ENCODE results near the gene P2RX3. TPM values are rescaled to one million over a fixed set of nuclear protein-coding genes. Genes with fewer than 3 reads are reported as not detected.

Gene P2RX3
- polyA plus RNA-seq, 1 experiment, result not detected

DNA sequence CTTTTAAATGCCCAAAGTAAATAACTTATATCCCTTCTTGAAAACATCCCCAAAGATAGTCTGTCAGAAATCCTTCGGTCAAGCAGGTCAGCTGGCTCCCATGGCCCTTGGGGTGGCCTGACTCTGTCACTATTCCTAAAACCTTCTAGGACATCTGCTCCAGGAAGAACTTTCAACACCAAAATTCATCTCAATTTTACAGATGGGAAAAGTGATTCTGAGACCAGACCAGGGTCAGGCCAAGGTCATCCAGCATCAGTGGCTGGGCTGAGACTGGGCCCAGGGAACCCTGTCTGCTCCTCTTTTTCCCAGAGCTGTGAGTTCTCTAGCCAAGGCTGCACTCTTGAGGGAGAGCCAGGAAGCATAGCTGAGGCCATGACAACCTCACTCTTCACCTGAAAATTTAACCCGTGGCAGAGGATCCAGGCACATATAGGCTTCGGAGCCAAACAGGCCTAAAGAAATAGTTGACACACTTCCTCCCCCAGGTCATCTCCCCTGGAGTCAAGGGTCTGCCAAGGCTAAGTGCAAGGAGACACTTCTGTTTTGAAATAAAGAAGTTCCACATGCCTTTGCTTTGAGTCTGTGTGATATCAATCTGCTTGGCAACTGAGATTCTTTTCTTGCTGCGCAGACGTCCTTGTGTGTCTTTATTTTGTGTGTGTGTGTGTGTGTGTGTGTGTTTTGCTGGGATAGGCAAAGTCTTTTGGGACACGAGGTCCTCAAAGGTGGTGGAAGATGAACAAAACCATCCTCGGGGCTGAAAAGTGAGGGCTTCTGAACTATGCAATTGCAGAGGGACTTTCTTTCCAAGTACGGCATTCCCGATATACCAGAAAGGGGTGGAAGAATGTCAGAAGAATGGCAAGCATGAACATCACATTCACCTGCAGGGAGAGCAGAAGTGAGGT, 69.1 kb downstream of the P2RX3 start:
- ChIA-PET CTCF (no interaction called here), POLR2A (no interaction called here)
- Histone ChIP-seq H3K27ac (ENCODE audit: low read depth, low read length) (no peak overlapping the region), H3K9me3 (ENCODE audit: control insufficient read depth, insufficient read depth, low read length) (no peaks in the 10 kb centered on the region), H3K27me3 (ENCODE audit: control insufficient read depth, insufficient read depth, low read length) (peaks cover 1% of the 10 kb centered on the region), H3K4me3 (ENCODE audit: low read depth, low read length) (no peak overlapping the region)
- DNase-seq (ENCODE audit: low read depth, low spot score), result no peak
- TF ChIP-seq, protein P1, sequence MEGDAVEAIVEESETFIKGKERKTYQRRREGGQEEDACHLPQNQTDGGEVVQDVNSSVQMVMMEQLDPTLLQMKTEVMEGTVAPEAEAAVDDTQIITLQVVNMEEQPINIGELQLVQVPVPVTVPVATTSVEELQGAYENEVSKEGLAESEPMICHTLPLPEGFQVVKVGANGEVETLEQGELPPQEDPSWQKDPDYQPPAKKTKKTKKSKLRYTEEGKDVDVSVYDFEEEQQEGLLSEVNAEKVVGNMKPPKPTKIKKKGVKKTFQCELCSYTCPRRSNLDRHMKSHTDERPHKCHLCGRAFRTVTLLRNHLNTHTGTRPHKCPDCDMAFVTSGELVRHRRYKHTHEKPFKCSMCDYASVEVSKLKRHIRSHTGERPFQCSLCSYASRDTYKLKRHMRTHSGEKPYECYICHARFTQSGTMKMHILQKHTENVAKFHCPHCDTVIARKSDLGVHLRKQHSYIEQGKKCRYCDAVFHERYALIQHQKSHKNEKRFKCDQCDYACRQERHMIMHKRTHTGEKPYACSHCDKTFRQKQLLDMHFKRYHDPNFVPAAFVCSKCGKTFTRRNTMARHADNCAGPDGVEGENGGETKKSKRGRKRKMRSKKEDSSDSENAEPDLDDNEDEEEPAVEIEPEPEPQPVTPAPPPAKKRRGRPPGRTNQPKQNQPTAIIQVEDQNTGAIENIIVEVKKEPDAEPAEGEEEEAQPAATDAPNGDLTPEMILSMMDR (IDR thresholded peaks at IDR 0.05; ENCODE audit: low read depth, low read length), result no peak

DNA sequence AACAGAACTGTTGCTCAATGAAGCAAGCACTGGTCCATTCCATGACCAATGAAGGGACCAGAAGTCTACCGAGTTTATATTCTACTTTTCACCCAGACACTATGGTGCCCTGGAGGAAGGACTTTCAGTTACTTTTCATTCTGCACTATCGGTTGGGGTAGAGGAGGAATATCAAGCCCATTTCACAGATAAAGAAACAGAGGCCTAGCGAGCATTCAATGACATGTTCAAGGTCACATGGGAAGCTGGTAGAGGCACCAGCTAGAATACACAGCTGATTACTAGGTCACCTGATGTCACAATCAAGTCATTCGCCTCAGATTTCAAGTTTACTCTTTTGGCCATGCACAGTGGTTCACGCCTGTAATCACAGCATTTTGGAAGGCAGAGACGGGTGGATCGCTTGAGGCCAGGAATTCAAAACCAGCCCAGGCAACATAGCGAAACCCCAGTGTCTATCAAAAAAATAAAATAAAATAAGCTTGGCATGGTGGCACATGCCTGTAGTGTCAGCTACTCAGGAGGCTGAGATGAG, 69.9 kb downstream of the P2RX3 start:
- Histone ChIP-seq H3K4me3 (ENCODE audit: low read depth, low read length) (no peak overlapping the region), H3K27ac (ENCODE audit: low read depth, low read length) (no peak overlapping the region), H3K9me3 (ENCODE audit: control insufficient read depth, insufficient read depth, low read length) (no peaks in the 10 kb centered on the region), H3K27me3 (ENCODE audit: control insufficient read depth, insufficient read depth, low read length) (no peaks in the 10 kb centered on the region)
- POLR2A ChIA-PET, result no interaction called here
- CTCF ChIA-PET, result interaction anchor here (0.6 kb wide), 1 partner anchor 52 kb away, joined by 3 read pairs; no protein-coding TSS in a partner anchor
- DNase-seq (ENCODE audit: low read depth, low spot score), result no peak
- TF ChIP-seq, protein P1 (IDR thresholded peaks at IDR 0.05; ENCODE audit: low read depth, low read length), result no peak

DNA sequence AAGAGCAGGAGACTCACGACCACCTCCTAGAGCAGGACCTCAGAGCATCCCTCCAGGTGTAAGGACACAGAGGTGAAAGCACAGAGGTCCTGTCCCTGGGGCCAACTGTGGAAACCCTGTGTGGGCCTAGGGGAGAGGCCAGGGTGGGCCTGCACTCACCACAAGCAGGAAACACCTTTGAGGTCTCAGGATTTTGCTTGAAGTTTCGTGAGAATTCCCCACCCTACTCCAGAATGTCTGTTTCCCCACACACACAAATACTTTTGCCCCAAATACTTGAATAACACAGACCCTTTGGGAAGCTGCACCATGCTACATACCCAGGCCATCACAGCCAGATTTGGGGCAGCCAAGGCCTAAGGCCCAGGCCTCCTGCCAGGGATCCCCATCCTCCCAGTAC, 70.6 kb downstream of the P2RX3 start:
- POLR2A ChIA-PET, result no interaction called here
- no peak overlapping the region for H3K4me3 ChIP-seq (ENCODE audit: low read depth, low read length)
- CTCF ChIA-PET, result interaction anchor here (0.6 kb wide), 1 partner anchor 51 kb away, joined by 3 read pairs; no protein-coding TSS in a partner anchor
- TF ChIP-seq, protein P1 (IDR thresholded peaks at IDR 0.05; ENCODE audit: low read depth, low read length), result no peak
- no peak for DNase-seq (ENCODE audit: low read depth, low spot score)
- H3K9me3 ChIP-seq (ENCODE audit: control insufficient read depth, insufficient read depth, low read length), result no peaks in the 10 kb centered on the region
- no peak overlapping the region for H3K27ac ChIP-seq (ENCODE audit: low read depth, low read length)
- no peaks in the 10 kb centered on the region for H3K27me3 ChIP-seq (ENCODE audit: control insufficient read depth, insufficient read depth, low read length)

DNA sequence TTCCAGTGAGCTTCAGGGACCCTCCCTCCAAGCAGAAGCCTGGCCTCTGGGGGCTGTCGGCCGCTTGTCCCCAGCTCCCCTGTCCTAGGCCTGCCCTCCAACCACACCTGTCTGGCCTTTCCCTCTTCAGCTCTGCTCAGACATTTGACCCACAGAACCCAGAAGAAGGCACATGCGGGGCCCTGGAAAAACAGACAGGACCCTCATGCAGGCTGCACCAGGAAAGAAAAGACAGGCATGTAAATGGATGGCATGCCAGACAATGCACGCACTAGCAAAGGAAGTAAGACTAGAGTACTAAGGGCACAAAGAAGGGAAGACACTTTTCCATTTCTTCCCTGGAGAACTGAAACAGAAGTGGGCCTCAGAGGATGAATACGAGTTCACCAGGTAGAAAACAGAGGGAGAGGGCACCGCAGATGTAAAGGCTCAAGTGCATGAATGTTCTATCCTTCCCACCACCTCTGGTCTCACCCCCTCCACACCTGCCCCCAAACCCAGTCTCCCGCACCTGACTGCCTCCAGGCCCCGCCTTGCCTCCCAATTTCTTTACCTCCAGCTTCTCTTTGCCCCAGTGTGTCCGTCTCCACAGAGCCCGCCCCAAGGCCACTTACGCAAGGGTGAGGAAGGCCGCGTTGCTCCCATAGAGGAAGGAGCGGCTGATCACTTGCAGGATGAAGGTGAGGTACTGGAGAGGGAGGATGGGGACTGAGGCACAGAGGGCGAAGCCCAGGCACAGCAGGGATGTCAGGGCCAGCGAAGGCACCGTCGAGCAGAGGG, 71.4 kb downstream of the P2RX3 start:
- ChIA-PET CTCF (no interaction called here), POLR2A (interaction anchor here (0.7 kb wide), 1 partner anchor 9 kb away, joined by 6 read pairs; no protein-coding TSS in a partner anchor)
- Histone ChIP-seq H3K9me3 (ENCODE audit: control insufficient read depth, insufficient read depth, low read length) (no peaks in the 10 kb centered on the region), H3K4me3 (ENCODE audit: low read depth, low read length) (no peak overlapping the region), H3K27ac (ENCODE audit: low read depth, low read length) (peak overlapping the region; percentile 39), H3K27me3 (ENCODE audit: control insufficient read depth, insufficient read depth, low read length) (no peaks in the 10 kb centered on the region)
- DNase-seq (ENCODE audit: low read depth, low spot score), result no peak
- TF ChIP-seq, protein P1 (IDR thresholded peaks at IDR 0.05; ENCODE audit: low read depth, low read length), result no peak
